GM12875 (cell line): ENCODE results near the gene TSC22D1.
A peak's percentile ranks its signal among the peaks of the same experiment; 100 is the strongest.

Source experiments
- H3K4me3 ChIP-seq: one replicate; pipeline ENCODE4 v1.5.1; 2011; ENCODE audit warnings: low read depth, low read length, control low read depth
- CTCF ChIP-seq: IDR thresholded peaks from 2 replicates; pipeline ENCODE4 v1.5.1; 2011; ENCODE audit warnings: low read depth, mild to moderate bottlenecking, control low read depth, inconsistent platforms, low read length, moderate library complexity, borderline replicate concordance; ENCODE audit not compliant: insufficient read depth

Gene TSC22D1

DNA sequence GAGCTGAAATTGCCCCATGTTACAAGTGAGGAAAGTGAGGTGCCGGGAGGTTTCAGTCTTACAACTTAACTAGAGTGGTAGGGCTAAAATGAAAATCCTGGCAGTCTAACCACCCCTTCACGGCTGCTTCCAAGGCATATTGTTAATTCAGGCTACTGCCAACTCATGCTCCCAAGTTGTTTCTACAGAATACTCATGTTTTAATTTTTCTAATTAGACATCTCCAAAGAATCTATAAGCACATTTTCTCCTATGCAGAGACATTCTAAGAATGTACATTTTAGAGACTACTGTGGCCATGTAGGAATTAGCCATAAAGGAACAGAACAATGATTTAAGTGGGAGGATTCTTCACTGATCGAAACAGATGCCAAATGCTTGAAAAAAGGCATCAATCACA is 7.0 kb upstream of the TSC22D1 start:
- TF ChIP-seq CTCF, result no peak
- H3K4me3 ChIP-seq, result no peak overlapping the region

GRCh38 chr13:44578067-44578400 is 1.9 kb upstream of the TSC22D1 start:
- TF ChIP-seq CTCF, result no peak
- H3K4me3 ChIP-seq, result peak overlapping the region; percentile 86

DNA sequence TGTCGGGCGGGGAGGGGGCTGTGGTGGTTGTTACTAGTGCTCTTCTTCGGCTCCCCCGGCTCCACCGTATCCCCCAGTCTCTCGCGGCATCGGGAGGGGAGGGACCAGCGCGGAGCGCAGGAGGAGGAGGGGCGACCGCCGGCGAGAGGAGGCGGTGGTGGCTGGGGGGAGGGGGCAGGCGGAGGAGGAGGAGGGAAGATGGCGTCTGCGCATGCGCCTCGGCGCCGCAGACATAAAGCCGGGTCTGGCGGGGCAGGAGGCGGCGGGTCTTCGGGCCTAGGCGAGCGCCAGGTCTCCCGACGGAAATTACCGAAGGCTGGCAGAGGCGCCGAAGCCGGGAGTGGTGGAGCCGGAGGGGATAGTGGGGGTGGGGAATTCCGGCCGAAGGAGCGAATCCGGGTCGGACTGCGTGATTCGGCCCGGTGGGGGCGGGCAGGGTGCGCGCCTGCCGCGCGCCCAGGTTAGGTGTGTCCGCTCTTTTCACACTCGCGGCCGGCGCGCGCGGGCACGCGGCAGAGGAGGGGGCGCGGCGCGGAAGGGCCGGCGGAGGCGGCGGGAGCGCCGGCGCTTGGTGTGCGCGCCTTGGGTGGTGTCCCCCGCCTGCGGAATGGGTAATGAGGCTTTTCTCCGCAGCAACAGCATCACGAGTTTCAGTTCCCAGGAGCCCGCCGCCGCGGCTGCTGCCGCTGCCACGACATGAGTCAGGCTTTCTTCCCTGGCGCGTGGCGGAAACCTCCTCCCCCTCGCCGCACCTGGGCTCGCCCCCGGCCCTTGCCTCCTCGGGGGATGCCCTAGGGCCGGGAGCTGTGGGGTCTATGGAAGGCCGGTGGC is 1.3 kb upstream of the TSC22D1 start:
- H3K4me3 ChIP-seq, result peak overlapping the region; percentile 86
- no peak for TF ChIP-seq CTCF

DNA sequence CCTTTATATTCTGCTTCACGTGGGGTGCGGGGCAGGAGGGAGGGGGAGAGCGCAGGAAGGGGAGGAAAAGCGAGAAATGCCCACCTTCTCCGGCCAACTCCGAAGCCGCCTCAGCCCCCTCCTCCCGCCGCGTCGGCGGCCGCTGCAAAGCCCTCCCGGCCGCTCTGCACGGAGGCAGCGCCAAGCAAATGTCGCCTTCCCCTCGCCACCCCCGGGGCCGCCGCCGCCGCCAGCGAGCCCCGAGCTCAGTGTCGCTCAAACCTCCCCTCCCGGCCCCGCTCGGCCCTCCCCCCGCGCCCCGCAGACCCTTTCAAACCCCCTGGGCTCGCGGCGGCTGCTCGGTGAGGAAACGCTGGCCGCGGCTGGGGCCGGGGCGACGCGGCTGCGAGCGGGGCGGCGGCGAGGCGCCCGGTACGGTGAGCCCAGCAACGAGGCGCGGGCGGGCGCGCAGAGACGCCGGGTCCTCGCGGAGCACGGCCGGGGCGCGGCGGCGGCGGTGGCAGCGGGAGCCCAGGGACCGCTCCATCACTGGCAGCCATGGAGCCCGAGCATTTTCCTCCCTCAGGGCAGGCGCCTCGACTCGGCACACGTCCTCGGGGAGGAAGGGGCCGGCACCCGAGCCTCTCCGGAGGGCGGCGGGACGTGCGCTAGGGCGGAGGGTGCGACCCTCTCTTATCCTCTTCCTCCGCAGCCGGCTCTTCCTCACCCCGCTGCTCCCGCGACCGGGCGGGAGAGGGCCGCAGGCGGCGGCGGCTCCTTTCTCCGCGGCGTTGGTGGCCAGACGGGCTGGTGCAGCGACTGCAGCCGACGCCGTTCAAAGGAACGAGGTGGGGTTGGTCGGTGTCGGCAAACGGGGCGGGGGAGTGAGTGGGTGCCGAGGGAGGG is 463 bp upstream of the TSC22D1 start:
- peak overlapping the region; percentile 86 for H3K4me3 ChIP-seq
- TF ChIP-seq CTCF, result no peak

GRCh38 chr13:44575035-44575434 is 1.1 kb downstream of the TSC22D1 start:
- no peak for TF ChIP-seq CTCF
- no peak overlapping the region for H3K4me3 ChIP-seq

- no peak for TF ChIP-seq CTCF
These were observed 1.7 kb downstream of the TSC22D1 start for GRCh38 chr13:44574466-44574855.

DNA sequence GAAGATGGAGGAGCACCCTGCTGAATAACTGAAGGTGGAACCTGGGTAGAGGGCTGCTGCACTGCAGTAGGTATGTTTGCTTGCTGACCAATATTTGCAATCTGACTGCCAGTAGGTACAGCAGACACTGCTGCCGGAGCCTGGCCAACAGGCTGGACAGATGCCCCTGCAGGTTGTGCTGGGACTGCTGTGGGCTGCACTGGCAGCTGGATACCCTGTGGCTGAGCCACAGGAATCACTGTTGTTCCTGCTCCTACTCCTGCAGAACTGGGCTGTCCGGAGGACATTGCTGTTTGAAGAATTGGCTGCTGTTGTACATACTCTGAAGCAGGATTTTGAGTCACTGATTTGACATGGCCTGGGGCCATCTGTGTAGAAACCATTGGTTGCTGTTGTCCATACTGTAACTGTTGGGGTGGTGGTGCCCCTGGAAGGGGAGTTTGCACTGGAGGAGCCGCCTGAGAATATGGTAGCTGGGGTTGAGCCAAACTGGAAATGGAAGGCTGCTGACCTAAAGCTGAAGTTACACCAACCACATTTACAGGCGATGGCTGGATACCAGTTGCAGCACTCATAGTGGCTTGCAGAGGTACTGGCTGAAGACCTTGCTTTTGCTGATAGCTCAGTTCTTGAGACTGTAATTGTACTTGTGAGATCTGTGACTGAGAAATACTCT is 2.2 kb downstream of the TSC22D1 start:
- TF ChIP-seq CTCF, result peak; percentile 52
- no peak overlapping the region for H3K4me3 ChIP-seq

More at GRCh38 chr13:44574466-44574855, 1.7 kb downstream of the TSC22D1 start:
- no peak overlapping the region for H3K4me3 ChIP-seq
